Neuronal stem cell (in vitro differentiated cells): ENCODE results near the gene VTCN1.
A peak's percentile ranks its signal among the peaks of the same experiment; 100 is the strongest.

ENCODE experiments used
- DNase-seq: peaks from one replicate; pipeline ENCODE4 v3.0.0-alpha.2; 2013; ENCODE audit warnings: low spot score
- H2AFZ ChIP-seq: one replicate; pipeline ENCODE4 v1.6.1; 2013; ENCODE audit warnings: mild to moderate bottlenecking, low read length, inconsistent platforms
- H2AK5ac ChIP-seq: 2 replicates; pipeline ENCODE4 v1.6.1; 2013; ENCODE audit warnings: low read depth, mild to moderate bottlenecking, inconsistent platforms, low read length, moderate library complexity, mixed read lengths
- H2BK120ac ChIP-seq: 2 replicates; pipeline ENCODE4 v1.6.1; 2013; ENCODE audit warnings: low read depth, mild to moderate bottlenecking, inconsistent platforms, low read length, moderate library complexity, mixed read lengths
- H2BK12ac ChIP-seq: one replicate; pipeline ENCODE4 v1.6.1; 2013; ENCODE audit warnings: low read length, inconsistent platforms
- H2BK15ac ChIP-seq: 2 replicates; pipeline ENCODE4 v1.6.1; 2013; ENCODE audit warnings: mild to moderate bottlenecking, low read length, inconsistent platforms, mixed read lengths
- H2BK5ac ChIP-seq: one replicate; pipeline ENCODE4 v1.6.1; 2013; ENCODE audit warnings: inconsistent platforms, mild to moderate bottlenecking, low read length, moderate library complexity
- H3K14ac ChIP-seq: one replicate; pipeline ENCODE4 v1.6.1; 2013; ENCODE audit warnings: low read length, inconsistent platforms
- H3K18ac ChIP-seq: 2 replicates; pipeline ENCODE4 v1.6.1; 2013; ENCODE audit warnings: low read length, inconsistent platforms
- H3K23ac ChIP-seq: 2 replicates; pipeline ENCODE4 v1.6.1; 2013; ENCODE audit warnings: low read depth, mild to moderate bottlenecking, mixed read lengths, low read length, inconsistent platforms; ENCODE audit not compliant: poor library complexity
- H3K27ac ChIP-seq: replicated peaks from 3 replicates; pipeline ENCODE4 v1.5.1; 2013; ENCODE audit warnings: low read length, inconsistent platforms
- H3K27me3 ChIP-seq, 3 experiments: 2 replicates each; pipeline ENCODE4 v1.6.1; 2013; ENCODE audit warnings: low read length in 3 of 3, mild to moderate bottlenecking in 2 of 3, inconsistent platforms in 1 of 3, low read depth in 1 of 3, mixed read lengths in 1 of 3, moderate library complexity in 1 of 3; ENCODE audit not compliant: control insufficient read depth in 3 of 3, insufficient read depth in 3 of 3
- H3K36me3 ChIP-seq, 2 donors: replicated peaks in 1 of 2; 2 replicates each; pipeline ENCODE4 v1.6.1; 2013; ENCODE audit warnings: low read length in 2 of 2; ENCODE audit not compliant: control insufficient read depth in 2 of 2, insufficient read depth in 2 of 2
- H3K4ac ChIP-seq: 2 replicates; pipeline ENCODE4 v1.6.1; 2013; ENCODE audit warnings: inconsistent platforms, mild to moderate bottlenecking, low read length, moderate library complexity
- H3K4me1 ChIP-seq, 2 donors: 1 replicate in 1 of 2; 2 replicates in 1 of 2; pipeline ENCODE4 v1.6.1; 2013; ENCODE audit warnings: low read length in 2 of 2, low read depth in 1 of 2; ENCODE audit not compliant: control insufficient read depth in 2 of 2, insufficient read depth in 1 of 2
- H3K4me2 ChIP-seq: one replicate; pipeline ENCODE4 v1.6.1; 2013; ENCODE audit warnings: mild to moderate bottlenecking, low read length, inconsistent platforms; ENCODE audit not compliant: insufficient read depth, poor library complexity, severe bottlenecking
- H3K4me3 ChIP-seq, 2 donors: 2 replicates each; pipeline ENCODE4 v1.5.1; 2013; ENCODE audit warnings: low read length in 2 of 2, mild to moderate bottlenecking in 2 of 2, inconsistent platforms in 1 of 2, moderate library complexity in 1 of 2
- H3K79me1 ChIP-seq: one replicate; pipeline ENCODE4 v1.6.1; 2013; ENCODE audit warnings: low read depth, mild to moderate bottlenecking, inconsistent platforms, low read length, moderate library complexity
- H3K9ac ChIP-seq: one replicate; pipeline ENCODE4 v1.6.1; 2013; ENCODE audit warnings: mild to moderate bottlenecking, low read depth, low read length, inconsistent platforms; ENCODE audit not compliant: poor library complexity
- H3K9me3 ChIP-seq, 2 donors: replicated peaks in 1 of 2; 2 replicates each; pipeline versions ENCODE3 to v1.6.1; 2013; ENCODE audit warnings: low read length in 2 of 2, mild to moderate bottlenecking in 2 of 2, inconsistent platforms in 1 of 2, low read depth in 1 of 2, mixed read lengths in 1 of 2, moderate library complexity in 1 of 2; ENCODE audit not compliant: control insufficient read depth in 2 of 2, insufficient read depth in 1 of 2
- H4K8ac ChIP-seq: one replicate; pipeline ENCODE4 v1.6.1; 2013; ENCODE audit warnings: low read depth, mild to moderate bottlenecking, inconsistent platforms, low read length, moderate library complexity
- H4K91ac ChIP-seq: one replicate; pipeline ENCODE4 v1.6.1; 2013; ENCODE audit warnings: low read length, low read depth, mild to moderate bottlenecking, inconsistent platforms; ENCODE audit not compliant: poor library complexity
- WGBS, 2 donors: extraction: QIAGEN DNeasy Blood & Tissue Kit; methylation state at CpG; one replicate each; pipeline ENCODE4 v1.1.7; 2013; ENCODE audit warnings: missing lambda C conversion rate in 2 of 2, mixed read lengths in 1 of 2; ENCODE audit not compliant: insufficient read length in 2 of 2, insufficient replicate concordance in 1 of 2; ENCODE audit errors: extremely low coverage in 2 of 2; 5-methylcytosine and 5-hydroxymethylcytosine counted together

VTCN1 gene

GRCh38 chr1:117205368-117205767 is 5.4 kb downstream of the VTCN1 start:
- DNase-seq: no peak
- H3K18ac ChIP-seq: no peak overlapping the region
- H3K9ac ChIP-seq: no peak overlapping the region
- WGBS, 2 donors: no CpG with 5 or more reads among the region's 2 CpGs
- H3K36me3 ChIP-seq: no peaks in the 10 kb centered on the region
- no peaks in the 10 kb centered on the region for H3K79me1 ChIP-seq
- H2BK15ac ChIP-seq: no peak overlapping the region
- H3K4me3 ChIP-seq: no peak overlapping the region
- no peak overlapping the region for H2BK12ac ChIP-seq
- peaks cover 3 to 12% of the 10 kb centered on the region in 2 donors for H3K4me1 ChIP-seq
- no peak overlapping the region for H3K27ac ChIP-seq
- no peak overlapping the region for H2AFZ ChIP-seq
- H3K4ac ChIP-seq: no peak overlapping the region
- H4K8ac ChIP-seq: no peak overlapping the region
- H3K14ac ChIP-seq: no peak overlapping the region
- no peak overlapping the region for H4K91ac ChIP-seq
- H3K23ac ChIP-seq: no peak overlapping the region
- H2AK5ac ChIP-seq: no peak overlapping the region
- no peak overlapping the region for H2BK5ac ChIP-seq
- H2BK120ac ChIP-seq: no peak overlapping the region
- H3K9me3 ChIP-seq: no peaks in the 10 kb centered on the region
- H3K27me3 ChIP-seq: peaks cover 0 to 16% (median 0%) of the 10 kb centered on the region in 3 experiments
- no peak overlapping the region for H3K4me2 ChIP-seq

GRCh38 chr1:117201808-117202207 is 8.9 kb downstream of the VTCN1 start:
- no peak overlapping the region for H3K4me2 ChIP-seq
- H3K23ac ChIP-seq: no peak overlapping the region
- no peak overlapping the region for H4K8ac ChIP-seq
- no peak overlapping the region for H3K27ac ChIP-seq
- no peaks in the 10 kb centered on the region for H3K36me3 ChIP-seq
- no peak overlapping the region for H2AFZ ChIP-seq
- no peak overlapping the region for H2BK12ac ChIP-seq
- H3K4me1 ChIP-seq: peaks cover 0 to 8% of the 10 kb centered on the region in 2 donors
- H2BK5ac ChIP-seq: no peak overlapping the region
- no peak for DNase-seq
- no peak overlapping the region for H3K18ac ChIP-seq
- no peak overlapping the region for H3K4me3 ChIP-seq
- no peak overlapping the region for H4K91ac ChIP-seq
- H3K14ac ChIP-seq: no peak overlapping the region
- H2BK120ac ChIP-seq: no peak overlapping the region
- no peak overlapping the region for H2BK15ac ChIP-seq
- H3K27me3 ChIP-seq: peaks cover 0 to 9% (median 0%) of the 10 kb centered on the region in 3 experiments
- no CpG with 5 or more reads among the region's 1 CpG for WGBS, 2 donors
- no peak overlapping the region for H2AK5ac ChIP-seq
- no peaks in the 10 kb centered on the region for H3K79me1 ChIP-seq
- H3K9ac ChIP-seq: no peak overlapping the region
- H3K4ac ChIP-seq: no peak overlapping the region
- H3K9me3 ChIP-seq: no peaks in the 10 kb centered on the region

GRCh38 chr1:117198097-117198496 is 12.6 kb downstream of the VTCN1 start:
- no peak overlapping the region for H4K91ac ChIP-seq
- no CpG with 5 or more reads among the region's 2 CpGs for WGBS, 2 donors
- no peak overlapping the region for H3K18ac ChIP-seq
- H2BK15ac ChIP-seq: no peak overlapping the region
- no peak overlapping the region for H3K4ac ChIP-seq
- H3K4me2 ChIP-seq: no peak overlapping the region
- no peak overlapping the region for H2BK12ac ChIP-seq
- no peak overlapping the region for H2BK5ac ChIP-seq
- no peak overlapping the region for H3K23ac ChIP-seq
- no peak overlapping the region for H3K4me3 ChIP-seq
- no peaks in the 10 kb centered on the region for H3K9me3 ChIP-seq
- no peak overlapping the region for H2BK120ac ChIP-seq
- H3K79me1 ChIP-seq: no peaks in the 10 kb centered on the region
- H3K14ac ChIP-seq: no peak overlapping the region
- peaks cover 0 to 8% of the 10 kb centered on the region in 2 donors for H3K4me1 ChIP-seq
- H2AFZ ChIP-seq: no peak overlapping the region
- H2AK5ac ChIP-seq: no peak overlapping the region
- no peak overlapping the region for H4K8ac ChIP-seq
- H3K27me3 ChIP-seq: peaks cover 0 to 9% (median 0%) of the 10 kb centered on the region in 3 experiments
- DNase-seq: no peak
- no peak overlapping the region for H3K9ac ChIP-seq
- no peaks in the 10 kb centered on the region for H3K36me3 ChIP-seq
- no peak overlapping the region for H3K27ac ChIP-seq

GRCh38 chr1:117189726-117190125 is 21.0 kb downstream of the VTCN1 start:
- Histone ChIP-seq H3K27ac (peak overlapping the region; percentile 19), H2BK12ac (peak overlapping the region; percentile 63), H3K4me2 (no peak overlapping the region), H3K9me3 (peaks cover 5% of the 10 kb centered on the region in 2 donors), H2AFZ (no peak overlapping the region), H4K8ac (no peak overlapping the region), H3K27me3 (no peaks in the 10 kb centered on the region), H3K18ac (peak overlapping the region; percentile 40), H2AK5ac (peak overlapping the region; percentile 58), H2BK5ac (peak overlapping the region; percentile 27), H4K91ac (peak overlapping the region; percentile 18), H3K4me1 (peaks cover 4 to 10% of the 10 kb centered on the region in 2 donors), H3K36me3 (no peaks in the 10 kb centered on the region), H3K79me1 (no peaks in the 10 kb centered on the region), H3K14ac (no peak overlapping the region), H3K4ac (no peak overlapping the region), H2BK15ac (peak overlapping the region; percentile 11), H2BK120ac (peak overlapping the region; percentile 75), H3K4me3 (no peak overlapping the region), H3K23ac (no peak overlapping the region), H3K9ac (no peak overlapping the region)
- DNase-seq: no peak
- no CpG with 5 or more reads among the region's 2 CpGs for WGBS, 2 donors
